ENCODE data around the gene CIAO3. TPM values are rescaled to one million over a fixed set of nuclear protein-coding genes. Genes with fewer than 3 reads are reported as not detected.
"Not testable (repeated sequence)": the region's sequence is repeated elsewhere in the genome, so short reads cannot be mapped to it uniquely, and the experiment has no call there.

The CIAO3 gene
- total RNA-seq, 1 experiment from 2014 or later: 32.8 TPM

DNA sequence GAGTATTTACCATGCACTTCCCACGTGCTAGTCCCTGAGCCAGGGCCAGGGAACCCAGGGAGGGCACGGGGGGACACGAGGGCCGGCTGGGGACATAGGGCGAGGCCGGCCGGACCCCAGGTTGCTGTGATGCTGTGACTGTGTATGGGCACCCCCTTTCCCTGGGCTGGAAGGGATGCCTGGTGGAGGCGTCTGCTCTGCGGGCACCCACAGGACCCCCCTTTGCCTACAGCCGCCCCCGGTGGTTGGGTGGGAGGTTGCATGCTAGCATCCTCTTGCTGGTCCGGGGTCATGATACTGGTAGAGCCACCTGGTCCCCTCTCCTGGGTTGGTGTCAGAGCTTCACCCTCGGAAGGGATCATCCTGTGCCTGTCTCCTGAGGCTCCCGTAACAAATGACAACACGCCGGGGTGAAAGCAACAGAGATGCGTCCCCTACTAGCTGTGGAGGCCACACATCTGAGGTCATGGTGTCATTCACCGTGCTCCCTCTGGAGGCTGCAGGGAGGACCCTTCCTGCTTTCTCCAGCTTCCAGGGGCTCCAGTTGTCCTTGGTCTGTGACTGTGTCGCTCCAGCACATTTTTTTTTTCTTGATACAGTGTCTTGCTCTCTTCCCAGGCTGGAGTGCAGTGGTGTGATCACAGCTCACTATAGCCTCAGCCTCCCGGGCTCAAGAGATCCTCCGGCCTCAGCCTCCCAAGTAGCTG lies 3.1 kb upstream of the CIAO3 start:
- Histone ChIP-seq H3K27me3 (ENCODE audit: insufficient read depth, low read length) (no peaks in the 10 kb centered on the region), H4K20me1 (ENCODE audit: insufficient read depth) (no peaks in the 10 kb centered on the region), H3K4me3 (replicated peaks in 1 of 2; ENCODE audit: low read depth in 1 of 2, low read length in 2 of 2) (no peak overlapping the region), H3K9me3 (ENCODE audit: control insufficient read depth in 1 of 2, insufficient read depth in 1 of 2, low read depth in 1 of 2, low read length in 2 of 2) (no peaks in the 10 kb centered on the region), H2AFZ (ENCODE audit: low read depth, low read length, poor library complexity, severe bottlenecking) (no peak overlapping the region), H3K9me2 (ENCODE audit: insufficient read depth) (no peaks in the 10 kb centered on the region), H3K79me2 (ENCODE audit: insufficient read depth, low read length) (peaks cover 12% of the 10 kb centered on the region; the same call in 1 of the 2 replicates), H3K9ac (ENCODE audit: low read length) (no peak overlapping the region), H3K27ac (ENCODE audit: low read depth, low read length) (no peak overlapping the region), H3K36me3 (ENCODE audit: control insufficient read depth in 1 of 2, insufficient read depth in 2 of 2, low read length in 2 of 2) (no peaks in the 10 kb centered on the region), H3K4me1 (ENCODE audit: control insufficient read depth in 1 of 2, insufficient read depth in 2 of 2, low read length in 2 of 2) (peaks cover 8 to 28% of the 10 kb centered on the region in 2 experiments), H3K4me2 (ENCODE audit: low read length) (no peak overlapping the region)
- no peak for DNase-seq (ENCODE audit: low read depth, low spot score)
- intact Hi-C loops (cut with micrococcal nuclease): loop anchor here (2.0 kb wide), 1 partner anchor 41 kb away; no protein-coding TSS in a partner anchor
- no peak for ATAC-seq
- no peak for TF ChIP-seq EZH2 (IDR thresholded peaks at IDR 0.05)
- TF ChIP-seq, protein P1, sequence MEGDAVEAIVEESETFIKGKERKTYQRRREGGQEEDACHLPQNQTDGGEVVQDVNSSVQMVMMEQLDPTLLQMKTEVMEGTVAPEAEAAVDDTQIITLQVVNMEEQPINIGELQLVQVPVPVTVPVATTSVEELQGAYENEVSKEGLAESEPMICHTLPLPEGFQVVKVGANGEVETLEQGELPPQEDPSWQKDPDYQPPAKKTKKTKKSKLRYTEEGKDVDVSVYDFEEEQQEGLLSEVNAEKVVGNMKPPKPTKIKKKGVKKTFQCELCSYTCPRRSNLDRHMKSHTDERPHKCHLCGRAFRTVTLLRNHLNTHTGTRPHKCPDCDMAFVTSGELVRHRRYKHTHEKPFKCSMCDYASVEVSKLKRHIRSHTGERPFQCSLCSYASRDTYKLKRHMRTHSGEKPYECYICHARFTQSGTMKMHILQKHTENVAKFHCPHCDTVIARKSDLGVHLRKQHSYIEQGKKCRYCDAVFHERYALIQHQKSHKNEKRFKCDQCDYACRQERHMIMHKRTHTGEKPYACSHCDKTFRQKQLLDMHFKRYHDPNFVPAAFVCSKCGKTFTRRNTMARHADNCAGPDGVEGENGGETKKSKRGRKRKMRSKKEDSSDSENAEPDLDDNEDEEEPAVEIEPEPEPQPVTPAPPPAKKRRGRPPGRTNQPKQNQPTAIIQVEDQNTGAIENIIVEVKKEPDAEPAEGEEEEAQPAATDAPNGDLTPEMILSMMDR (IDR thresholded peaks at IDR 0.05 in 2 of 3, conservative IDR thresholded peaks at IDR 0.05 in 1 of 3; ENCODE audit: borderline replicate concordance in 1 of 3, insufficient read depth in 1 of 3, low read depth in 2 of 3, low read length in 2 of 3): peak in 2 of 3 experiments; percentile 43 to 55; a peak in 4 of 6 replicates
- ChIA-PET CTCF (interaction anchor here (0.6 to 2.7 kb wide), 3 partner anchors 17 to 359 kb away, joined by 3 to 11 read pairs (median 3); partner anchors contain the start of gene MSLN), POLR2A (interaction anchor here (1.5 kb wide), 1 partner anchor 17 kb away, joined by 3 read pairs; the partner anchor contains the start of gene MSLN), RAD21 (ENCODE audit: low non-redundant PET in 1 of 2, low total read pairs in 2 of 2, uncharacterized antibody in 2 of 2, unreplicated experiment in 2 of 2) (interaction anchor here in 1 of 2 experiments (1.3 kb wide), 1 partner anchor 17 kb away, joined by 3 read pairs; no protein-coding TSS in a partner anchor)
- BruUV-seq (replicated peaks): no TSS peak

GRCh38 chr16:742894-743293 lies 2.1 kb upstream of the CIAO3 start:
- H3K9me2 ChIP-seq (ENCODE audit: insufficient read depth); BruUV-seq (replicated peaks); H3K9me3 ChIP-seq (ENCODE audit: control insufficient read depth in 1 of 2, insufficient read depth in 1 of 2, low read depth in 1 of 2, low read length in 2 of 2); H3K4me2 ChIP-seq (ENCODE audit: low read length); H3K27me3 ChIP-seq (ENCODE audit: insufficient read depth, low read length); ATAC-seq; H3K27ac ChIP-seq (ENCODE audit: low read depth, low read length); H2AFZ ChIP-seq (ENCODE audit: low read depth, low read length, poor library complexity, severe bottlenecking); intact Hi-C loops (cut with micrococcal nuclease); H3K36me3 ChIP-seq (ENCODE audit: control insufficient read depth in 1 of 2, insufficient read depth in 2 of 2, low read length in 2 of 2); H4K20me1 ChIP-seq (ENCODE audit: insufficient read depth); H3K4me3 ChIP-seq (replicated peaks in 1 of 2; ENCODE audit: low read depth in 1 of 2, low read length in 2 of 2); DNase-seq (ENCODE audit: low read depth, low spot score); H3K9ac ChIP-seq (ENCODE audit: low read length): not testable (repeated sequence)
- Histone ChIP-seq H3K79me2 (ENCODE audit: insufficient read depth, low read length) (peaks cover 12% of the 10 kb centered on the region; the same call in 1 of the 2 replicates), H3K4me1 (ENCODE audit: control insufficient read depth in 1 of 2, insufficient read depth in 2 of 2, low read length in 2 of 2) (peaks cover 8 to 28% of the 10 kb centered on the region in 2 experiments)
- ChIA-PET POLR2A (interaction anchor here (1.5 kb wide), 1 partner anchor 18 kb away, joined by 3 read pairs; the partner anchor contains the start of gene MSLN), RAD21 (ENCODE audit: low non-redundant PET in 1 of 2, low total read pairs in 2 of 2, uncharacterized antibody in 2 of 2, unreplicated experiment in 2 of 2) (interaction anchor here in 1 of 2 experiments (1.3 kb wide), 1 partner anchor 18 kb away, joined by 3 read pairs; no protein-coding TSS in a partner anchor), CTCF (interaction anchor here (0.6 to 2.2 kb wide), 3 partner anchors 31 to 360 kb away, joined by 3 to 5 read pairs (median 3); no protein-coding TSS in a partner anchor)
